GM23338 (cell line): ENCODE data around the gene MTERF4. TPM values are rescaled to one million over a fixed set of nuclear protein-coding genes. Genes with fewer than 3 reads are reported as not detected.

ENCODE experiments used
- ATAC-seq: fragments of 200-7000 bp; cut with Tn5 transposase; 3 replicates; pipeline ENCODE4 v1.9.1; 2020
- DNase-seq: peaks from one replicate; pipeline ENCODE4 v3.0.0-alpha.2; 2015; ENCODE audit warnings: low spot score
- H2AFZ ChIP-seq: fragments of 200-600 bp; sonication (generic); 2 replicates; pipeline ENCODE4 v1.8.0; 2016; ENCODE audit warnings: antibody characterized with exemption, mild to moderate bottlenecking, moderate library complexity
- H3F3A ChIP-seq: fragments of 200-600 bp; sonication (generic); replicated peaks from 2 replicates; pipeline ENCODE4 v1.8.0; 2017; ENCODE audit warnings: antibody characterized with exemption, mixed run types, low read depth
- H3K27ac ChIP-seq: fragments of 200-600 bp; sonication (generic); 2 replicates; pipeline ENCODE4 v1.6.1; 2016; ENCODE audit warnings: low read depth
- H3K27me3 ChIP-seq: fragments of 200-600 bp; sonication (generic); 2 replicates; pipeline ENCODE4 v1.8.0; 2016; ENCODE audit warnings: mild to moderate bottlenecking, mixed run types, moderate library complexity; ENCODE audit not compliant: insufficient read depth
- H3K36me3 ChIP-seq: fragments of 200-600 bp; sonication (generic); 2 replicates; pipeline ENCODE4 v1.8.0; 2016; ENCODE audit warnings: mild to moderate bottlenecking; ENCODE audit not compliant: insufficient read depth
- H3K4me1 ChIP-seq: fragments of 200-600 bp; sonication (generic); 2 replicates; pipeline ENCODE4 v1.8.0; 2016; ENCODE audit warnings: mild to moderate bottlenecking, moderate library complexity; ENCODE audit not compliant: insufficient read depth
- H3K4me2 ChIP-seq: fragments of 200-600 bp; sonication (generic); 2 replicates; pipeline ENCODE4 v1.7.1; 2017; ENCODE audit warnings: mixed run types
- H3K4me3 ChIP-seq: fragments of 200-600 bp; sonication (generic); 2 replicates; pipeline ENCODE4 v1.6.1; 2016; ENCODE audit warnings: mixed run types
- H3K79me2 ChIP-seq: fragments of 200-600 bp; sonication (generic); replicated peaks from 2 replicates; pipeline ENCODE4 v1.8.0; 2017; ENCODE audit warnings: mild to moderate bottlenecking; ENCODE audit not compliant: insufficient read depth
- H3K9me2 ChIP-seq: fragments of 200-600 bp; sonication (generic); 2 replicates; pipeline ENCODE4 v1.8.0; 2017; ENCODE audit not compliant: insufficient read depth
- H4K20me1 ChIP-seq: fragments of 200-600 bp; sonication (generic); replicated peaks from 2 replicates; pipeline ENCODE4 v1.8.0; 2017; ENCODE audit warnings: mild to moderate bottlenecking; ENCODE audit not compliant: insufficient read depth
- H3K27ac Mint-ChIP-seq: 2 replicates; pipeline ENCODE4 v1.8.0; 2020; ENCODE audit warnings: inconsistent platforms, mild to moderate bottlenecking, moderate library complexity, mixed read lengths
- H3K27me3 Mint-ChIP-seq: 3 replicates; pipeline ENCODE4 v1.8.0; 2022; ENCODE audit warnings: low read depth, mild to moderate bottlenecking, moderate library complexity, mixed read lengths, inconsistent platforms; ENCODE audit not compliant: insufficient read depth, poor library complexity
- H3K36me3 Mint-ChIP-seq: 3 replicates; pipeline ENCODE4 v1.8.0; 2021; ENCODE audit warnings: low read depth, mild to moderate bottlenecking, inconsistent platforms, moderate library complexity, mixed read lengths
- H3K4me1 Mint-ChIP-seq: 3 replicates; pipeline ENCODE4 v1.8.0; 2020; ENCODE audit warnings: mild to moderate bottlenecking, inconsistent platforms, mixed read lengths
- H3K4me3 Mint-ChIP-seq: 3 replicates; pipeline ENCODE4 v1.8.0; 2021; ENCODE audit warnings: moderate library complexity, mild to moderate bottlenecking, inconsistent platforms, mixed read lengths
- H3K9me3 Mint-ChIP-seq: 3 replicates; pipeline ENCODE4 v1.8.0; 2020; ENCODE audit warnings: moderate library complexity, mild to moderate bottlenecking, inconsistent platforms, mixed read lengths
- CREB1 ChIP-seq: fragments of 250-450 bp; sonication (Bioruptor Pico); IDR thresholded peaks from 2 replicates; pipeline ENCODE4 v1.5.0; 2020; ENCODE audit warnings: low read depth, mild to moderate bottlenecking, moderate library complexity
- CTCF ChIP-seq, 2 experiments: fragments of 200-600 bp in 1 of 2; sonication (generic) in 1 of 2; conservative IDR thresholded peaks; 2 replicates each; pipeline versions ENCODE4 v1.5.1 to v1.6.1; 2016 to 2017; ENCODE audit warnings: antibody characterized with exemption in 2 of 2, low read depth in 2 of 2, mild to moderate bottlenecking in 2 of 2, moderate library complexity in 1 of 2
- ETS1 ChIP-seq: IDR thresholded peaks from 2 replicates; pipeline ENCODE4 v1.6.1; 2016; ENCODE audit warnings: antibody characterized with exemption
- EZH2phosphoT487 ChIP-seq: fragments of 200-600 bp; sonication (generic); IDR thresholded peaks from one replicate; pipeline ENCODE4 v1.8.1; 2018; ENCODE audit warnings: antibody characterized with exemption; ENCODE audit not compliant: unreplicated experiment
- JUNB ChIP-seq: IDR thresholded peaks from one replicate; pipeline ENCODE4 v1.6.1; 2016; ENCODE audit warnings: antibody characterized with exemption; ENCODE audit not compliant: unreplicated experiment
- NANOG ChIP-seq: IDR thresholded peaks from 2 replicates; pipeline ENCODE4 v1.6.1; 2016; ENCODE audit warnings: antibody characterized with exemption, borderline replicate concordance
- POLR2AphosphoS5 ChIP-seq: IDR thresholded peaks from 2 replicates; pipeline ENCODE4 v1.6.1; 2016; ENCODE audit warnings: antibody characterized with exemption, low read depth
- REST ChIP-seq: IDR thresholded peaks from one replicate; pipeline ENCODE4 v1.6.1; 2018; ENCODE audit warnings: antibody characterized with exemption; ENCODE audit not compliant: unreplicated experiment
- STAT1 ChIP-seq: IDR thresholded peaks from one replicate; pipeline ENCODE4 v1.6.1; 2016; ENCODE audit warnings: antibody characterized with exemption; ENCODE audit not compliant: unreplicated experiment
- ZNF114 ChIP-seq: fragments of 250-450 bp; sonication (Bioruptor Pico); IDR thresholded peaks from 2 replicates; pipeline ENCODE4 v1.5.0; 2020; ENCODE audit warnings: mild to moderate bottlenecking, moderate library complexity
- ZNF331 ChIP-seq: fragments of 250-450 bp; sonication (Bioruptor Pico); IDR thresholded peaks from 2 replicates; pipeline ENCODE4 v1.5.0; 2020; ENCODE audit warnings: low read depth, mild to moderate bottlenecking, moderate library complexity
- ZNF462 ChIP-seq: fragments of 250-450 bp; sonication (Bioruptor Pico); IDR thresholded peaks from 2 replicates; pipeline ENCODE4 v1.5.0; 2020; ENCODE audit warnings: mild to moderate bottlenecking, moderate library complexity
- polyA plus RNA-seq: library from polyadenylated mRNA; unstranded; fragments of >200 nt; fragmentation: Nextera tagmentation; extraction: Ambion mirVana; gene quantifications from 2 replicates; pipeline ENCODE4 v1.2.1, GENCODE V29; 2016
- total RNA-seq: library from RNA; depleted of rRNA; stranded (reverse); fragments of >200 nt; shearing (Covaris generic); gene quantifications from 2 replicates; pipeline ENCODE4 v1.2.3, GENCODE V29; 2014

Gene MTERF4
- total and polyA plus RNA-seq, 2 experiments from 2014 or later, result 15.3 to 63.6 TPM

- TF ChIP-seq ETS1, result no peak
Observed at GRCh38 chr2:241114836-241115235, 12.7 kb upstream of the MTERF4 start (continued).

GRCh38 chr2:241112592-241112991 is 10.5 kb upstream of the MTERF4 start:
- H3K9me2 ChIP-seq, result no peaks in the 10 kb centered on the region
- DNase-seq (no peak), ATAC-seq (no peak)
- Mint-ChIP-seq H3K36me3 (peaks cover 23% of the 10 kb centered on the region; the same call in 2 of the 3 replicates), H3K27me3 (peaks cover 2% of the 10 kb centered on the region), H3K27ac (no peak overlapping the region), H3K9me3 (no peaks in the 10 kb centered on the region; the same call in 2 of the 3 replicates), H3K4me1 (no peaks in the 10 kb centered on the region), H3K4me3 (no peak overlapping the region)
- no peaks in the 10 kb centered on the region for H3K79me2 ChIP-seq
- no peak overlapping the region for H2AFZ ChIP-seq
- H3K4me3 ChIP-seq, result no peak overlapping the region
- no peak overlapping the region for H3K27ac ChIP-seq
- H3K4me1 ChIP-seq, result no peaks in the 10 kb centered on the region
- H4K20me1 ChIP-seq, result no peaks in the 10 kb centered on the region; the same call in 1 of the 2 replicates
- H3K27me3 ChIP-seq, result no peaks in the 10 kb centered on the region
- H3K36me3 ChIP-seq, result no peaks in the 10 kb centered on the region
- no peak overlapping the region for H3K4me2 ChIP-seq
- H3F3A ChIP-seq, result no peaks in the 10 kb centered on the region
- no peak for TF ChIP-seq REST
- no peak for TF ChIP-seq CTCF (conservative IDR thresholded peaks at IDR 0.05; ENCODE audit: low read depth in 2 of 2)
- no peak for TF ChIP-seq EZH2phosphoT487
- TF ChIP-seq POLR2AphosphoS5, result no peak
- no peak for TF ChIP-seq STAT1
- TF ChIP-seq ZNF331 (CRISPR knock-in tag), result no peak
- TF ChIP-seq ZNF114 (CRISPR knock-in tag), result no peak
- TF ChIP-seq ETS1, result no peak
- TF ChIP-seq NANOG, result no peak
- no peak for TF ChIP-seq CREB1 (CRISPR knock-in tag)
- no peak for TF ChIP-seq JUNB
- TF ChIP-seq ZNF462 (CRISPR knock-in tag), result no peak
